Suppressor macrophage treated with lipopolysaccharide for 1 hour (primary cell): ENCODE data around the gene IL17RB.

ENCODE experiments used
- DNase-seq, 3 donors: peaks; one replicate each; pipeline ENCODE4 v3.0.0-alpha.2; 2020 to 2022

Gene IL17RB

GRCh38 chr3:53813229-53813628 is 33.1 kb upstream of the IL17RB start:
- DNase-seq: no peak

- DNase-seq: no peak
Measured at GRCh38 chr3:53813876-53814275, 32.5 kb upstream of the IL17RB start.

- no peak for DNase-seq
Measured at GRCh38 chr3:53815067-53815466, 31.3 kb upstream of the IL17RB start.

GRCh38 chr3:53815651-53816050 is 30.7 kb upstream of the IL17RB start:
- DNase-seq: no peak

GRCh38 chr3:53816425-53816824 is 29.9 kb upstream of the IL17RB start:
- DNase-seq: no peak

- no peak for DNase-seq
Measured at GRCh38 chr3:53817211-53817610, 29.2 kb upstream of the IL17RB start.

- no peak for DNase-seq
Measured at GRCh38 chr3:53817809-53818208, 28.6 kb upstream of the IL17RB start.

- no peak for DNase-seq
Measured at GRCh38 chr3:53818221-53819162, 27.9 kb upstream of the IL17RB start.

- DNase-seq: no peak
Measured at GRCh38 chr3:53819163-53819868, 27.1 kb upstream of the IL17RB start.

- no peak for DNase-seq
Measured at GRCh38 chr3:53820084-53820483, 26.3 kb upstream of the IL17RB start.

- DNase-seq: no peak
Measured at GRCh38 chr3:53820756-53821580, 25.4 kb upstream of the IL17RB start.

- DNase-seq: no peak
Measured at GRCh38 chr3:53821631-53822121, 24.7 kb upstream of the IL17RB start.

- DNase-seq: no peak
Measured at GRCh38 chr3:53822331-53822741, 24.0 kb upstream of the IL17RB start.

- no peak for DNase-seq
Measured at GRCh38 chr3:53823026-53823955, 23.1 kb upstream of the IL17RB start.

- DNase-seq: no peak
Measured at GRCh38 chr3:53823956-53824657, 22.3 kb upstream of the IL17RB start.

- no peak for DNase-seq
Measured at GRCh38 chr3:53824795-53825194, 21.6 kb upstream of the IL17RB start.

- no peak for DNase-seq
Measured at GRCh38 chr3:53826048-53826447, 20.3 kb upstream of the IL17RB start.

GRCh38 chr3:53828581-53828980 is 17.8 kb upstream of the IL17RB start:
- peak; percentile 24 to 39 (median 33) for DNase-seq

GRCh38 chr3:53829605-53830004 is 16.8 kb upstream of the IL17RB start:
- no peak for DNase-seq

- DNase-seq: no peak
Measured at GRCh38 chr3:53830944-53831343, 15.4 kb upstream of the IL17RB start.

- no peak for DNase-seq
Measured at GRCh38 chr3:53833053-53833645, 13.2 kb upstream of the IL17RB start.
